ENCODE data around the gene PPP2R2B. TPM values are rescaled to one million over a fixed set of nuclear protein-coding genes. Genes with fewer than 3 reads are reported as not detected.

PPP2R2B gene
- total and polyA plus RNA-seq, 4 donors, result 2.0 to 27.3 (median 12.0) TPM

GRCh38 chr5:146710348-146710747 lies 168.2 kb downstream of the PPP2R2B start:
- no peak for DNase-seq
- Histone ChIP-seq H3K27ac (ENCODE audit: low read depth in 1 of 2, low read length in 2 of 2) (no peak overlapping the region), H3K4me1 (ENCODE audit: control insufficient read depth in 1 of 2, insufficient read depth in 2 of 2, low read length in 2 of 2) (no peaks in the 10 kb centered on the region), H3K27me3 (ENCODE audit: control insufficient read depth in 1 of 2, insufficient read depth in 2 of 2, low read length in 1 of 2) (no peaks in the 10 kb centered on the region), H3K9me3 (ENCODE audit: control insufficient read depth, low read length) (no peaks in the 10 kb centered on the region), H3K36me3 (ENCODE audit: control insufficient read depth in 1 of 2, insufficient read depth in 2 of 2, low read length in 1 of 2) (peaks cover 0 to 3% of the 10 kb centered on the region in 2 donors), H3K4me3 (ENCODE audit: low read length in 2 of 2) (no peak overlapping the region)
- no peak for ATAC-seq (ENCODE audit: low FRiP score)
- 94 to 96% methylated on average over 1 of the region's 1 CpG for WGBS, 2 donors
- intact Hi-C loops (cut with DNase I), result no loop called here

- H3K4me3 ChIP-seq (ENCODE audit: low read length in 2 of 2), result no peak overlapping the region
Measured at GRCh38 chr5:146707316-146707715, 171.2 kb downstream of the PPP2R2B start.

GRCh38 chr5:146706321-146706972 lies 172.1 kb downstream of the PPP2R2B start:
- Histone ChIP-seq H3K27me3 (ENCODE audit: control insufficient read depth in 1 of 2, insufficient read depth in 2 of 2, low read length in 1 of 2) (no peaks in the 10 kb centered on the region), H3K27ac (ENCODE audit: low read depth in 1 of 2, low read length in 2 of 2) (no peak overlapping the region), H3K9me3 (ENCODE audit: control insufficient read depth, low read length) (no peaks in the 10 kb centered on the region), H3K36me3 (ENCODE audit: control insufficient read depth in 1 of 2, insufficient read depth in 2 of 2, low read length in 1 of 2) (no peaks in the 10 kb centered on the region), H3K4me3 (ENCODE audit: low read length in 2 of 2) (no peak overlapping the region), H3K4me1 (ENCODE audit: control insufficient read depth in 1 of 2, insufficient read depth in 2 of 2, low read length in 2 of 2) (peaks cover 0 to 8% of the 10 kb centered on the region in 2 donors)
- intact Hi-C loops (cut with DNase I), result no loop called here
- WGBS, 2 donors, result 94 to 95% methylated on average over 32 of the region's 32 CpGs
- DNase-seq, result no peak
- no peak for ATAC-seq (ENCODE audit: low FRiP score)

More at GRCh38 chr5:146707316-146707715, 171.2 kb downstream of the PPP2R2B start:
- Histone ChIP-seq H3K4me1 (ENCODE audit: control insufficient read depth in 1 of 2, insufficient read depth in 2 of 2, low read length in 2 of 2) (peaks cover 0 to 8% of the 10 kb centered on the region in 2 donors), H3K27me3 (ENCODE audit: control insufficient read depth in 1 of 2, insufficient read depth in 2 of 2, low read length in 1 of 2) (no peaks in the 10 kb centered on the region), H3K27ac (ENCODE audit: low read depth in 1 of 2, low read length in 2 of 2) (no peak overlapping the region), H3K36me3 (ENCODE audit: control insufficient read depth in 1 of 2, insufficient read depth in 2 of 2, low read length in 1 of 2) (no peaks in the 10 kb centered on the region), H3K9me3 (ENCODE audit: control insufficient read depth, low read length) (no peaks in the 10 kb centered on the region)
- DNase-seq (no peak), ATAC-seq (ENCODE audit: low FRiP score) (no peak)
- intact Hi-C loops (cut with DNase I), result no loop called here
- WGBS, 2 donors, result 74 to 80% methylated on average over 6 of the region's 6 CpGs

- no peak for DNase-seq
- Histone ChIP-seq H3K36me3 (ENCODE audit: control insufficient read depth in 1 of 2, insufficient read depth in 2 of 2, low read length in 1 of 2) (no peaks in the 10 kb centered on the region), H3K27me3 (ENCODE audit: control insufficient read depth in 1 of 2, insufficient read depth in 2 of 2, low read length in 1 of 2) (no peaks in the 10 kb centered on the region), H3K9me3 (ENCODE audit: control insufficient read depth, low read length) (no peaks in the 10 kb centered on the region), H3K4me3 (ENCODE audit: low read length in 2 of 2) (no peak overlapping the region), H3K4me1 (ENCODE audit: control insufficient read depth in 1 of 2, insufficient read depth in 2 of 2, low read length in 2 of 2) (peaks cover 0 to 8% of the 10 kb centered on the region in 2 donors), H3K27ac (ENCODE audit: low read depth in 1 of 2, low read length in 2 of 2) (no peak overlapping the region)
- intact Hi-C loops (cut with DNase I), result no loop called here
- ATAC-seq (ENCODE audit: low FRiP score), result no peak
- 77 to 79% methylated on average over 4 of the region's 4 CpGs for WGBS, 2 donors
Measured at GRCh38 chr5:146704949-146705665, 173.4 kb downstream of the PPP2R2B start.

- no peak for DNase-seq
- H3K36me3 ChIP-seq (ENCODE audit: control insufficient read depth in 1 of 2, insufficient read depth in 2 of 2, low read length in 1 of 2), result no peaks in the 10 kb centered on the region
- WGBS, 2 donors, result 32 to 33% methylated on average over 1 of the region's 1 CpG
- H3K27ac ChIP-seq (ENCODE audit: low read depth in 1 of 2, low read length in 2 of 2), result no peak overlapping the region
- no peaks in the 10 kb centered on the region for H3K27me3 ChIP-seq (ENCODE audit: control insufficient read depth in 1 of 2, insufficient read depth in 2 of 2, low read length in 1 of 2)
- ATAC-seq (ENCODE audit: low FRiP score), result no peak
- no peak overlapping the region for H3K4me3 ChIP-seq (ENCODE audit: low read length in 2 of 2)
- peaks cover 0 to 8% of the 10 kb centered on the region in 2 donors for H3K4me1 ChIP-seq (ENCODE audit: control insufficient read depth in 1 of 2, insufficient read depth in 2 of 2, low read length in 2 of 2)
- intact Hi-C loops (cut with DNase I), result no loop called here
- H3K9me3 ChIP-seq (ENCODE audit: control insufficient read depth, low read length), result no peaks in the 10 kb centered on the region
Measured at GRCh38 chr5:146703899-146704298, 174.7 kb downstream of the PPP2R2B start.

GRCh38 chr5:146703499-146703898 lies 175.1 kb downstream of the PPP2R2B start:
- H3K27ac ChIP-seq (ENCODE audit: low read depth in 1 of 2, low read length in 2 of 2), result no peak overlapping the region
- no peaks in the 10 kb centered on the region for H3K27me3 ChIP-seq (ENCODE audit: control insufficient read depth in 1 of 2, insufficient read depth in 2 of 2, low read length in 1 of 2)
- H3K36me3 ChIP-seq (ENCODE audit: control insufficient read depth in 1 of 2, insufficient read depth in 2 of 2, low read length in 1 of 2), result no peaks in the 10 kb centered on the region
- H3K4me3 ChIP-seq (ENCODE audit: low read length in 2 of 2), result no peak overlapping the region
- no peak for ATAC-seq (ENCODE audit: low FRiP score)
- intact Hi-C loops (cut with DNase I), result no loop called here
- H3K9me3 ChIP-seq (ENCODE audit: control insufficient read depth, low read length), result no peaks in the 10 kb centered on the region
- no peak for DNase-seq
- H3K4me1 ChIP-seq (ENCODE audit: control insufficient read depth in 1 of 2, insufficient read depth in 2 of 2, low read length in 2 of 2), result peaks cover 0 to 10% of the 10 kb centered on the region in 2 donors

GRCh38 chr5:146699664-146700418 lies 178.7 kb downstream of the PPP2R2B start:
- Histone ChIP-seq H3K36me3 (ENCODE audit: control insufficient read depth in 1 of 2, insufficient read depth in 2 of 2, low read length in 1 of 2) (no peaks in the 10 kb centered on the region), H3K27me3 (ENCODE audit: control insufficient read depth in 1 of 2, insufficient read depth in 2 of 2, low read length in 1 of 2) (no peaks in the 10 kb centered on the region), H3K9me3 (ENCODE audit: control insufficient read depth, low read length) (no peaks in the 10 kb centered on the region), H3K27ac (ENCODE audit: low read depth in 1 of 2, low read length in 2 of 2) (no peak overlapping the region), H3K4me1 (ENCODE audit: control insufficient read depth in 1 of 2, insufficient read depth in 2 of 2, low read length in 2 of 2) (peaks cover 0 to 10% of the 10 kb centered on the region in 2 donors), H3K4me3 (ENCODE audit: low read length in 2 of 2) (no peak overlapping the region)
- DNase-seq, result no peak
- WGBS, 2 donors, result 51 to 66% methylated on average over 6 of the region's 6 CpGs
- no peak for ATAC-seq (ENCODE audit: low FRiP score)
- intact Hi-C loops (cut with DNase I), result no loop called here

- no peaks in the 10 kb centered on the region for H3K27me3 ChIP-seq (ENCODE audit: control insufficient read depth in 1 of 2, insufficient read depth in 2 of 2, low read length in 1 of 2)
- H3K9me3 ChIP-seq (ENCODE audit: control insufficient read depth, low read length), result no peaks in the 10 kb centered on the region
- intact Hi-C loops (cut with DNase I), result no loop called here
- WGBS, 2 donors, result 39 to 48% methylated on average over 3 of the region's 3 CpGs
- H3K27ac ChIP-seq (ENCODE audit: low read depth in 1 of 2, low read length in 2 of 2), result no peak overlapping the region
- no peak for ATAC-seq (ENCODE audit: low FRiP score)
- no peaks in the 10 kb centered on the region for H3K36me3 ChIP-seq (ENCODE audit: control insufficient read depth in 1 of 2, insufficient read depth in 2 of 2, low read length in 1 of 2)
- no peak for DNase-seq
- H3K4me3 ChIP-seq (ENCODE audit: low read length in 2 of 2), result no peak overlapping the region
- H3K4me1 ChIP-seq (ENCODE audit: control insufficient read depth in 1 of 2, insufficient read depth in 2 of 2, low read length in 2 of 2), result peaks cover 0 to 10% of the 10 kb centered on the region in 2 donors
Measured at GRCh38 chr5:146699138-146699537, 179.4 kb downstream of the PPP2R2B start.

Measured in aorta (tissue), 5 donors.